SW 1271 (cell line): ENCODE results near the gene SLC9A8.
"Not testable (repeated sequence)": the region's sequence is repeated elsewhere in the genome, so short reads cannot be mapped to it uniquely, and the experiment has no call there.

ENCODE experiments used
- DNase-seq, 2 experiments: peaks; one replicate each; lab custom pipeline; 2025; lab: John Stamatoyannopoulos, UW

SLC9A8 gene, protein sequence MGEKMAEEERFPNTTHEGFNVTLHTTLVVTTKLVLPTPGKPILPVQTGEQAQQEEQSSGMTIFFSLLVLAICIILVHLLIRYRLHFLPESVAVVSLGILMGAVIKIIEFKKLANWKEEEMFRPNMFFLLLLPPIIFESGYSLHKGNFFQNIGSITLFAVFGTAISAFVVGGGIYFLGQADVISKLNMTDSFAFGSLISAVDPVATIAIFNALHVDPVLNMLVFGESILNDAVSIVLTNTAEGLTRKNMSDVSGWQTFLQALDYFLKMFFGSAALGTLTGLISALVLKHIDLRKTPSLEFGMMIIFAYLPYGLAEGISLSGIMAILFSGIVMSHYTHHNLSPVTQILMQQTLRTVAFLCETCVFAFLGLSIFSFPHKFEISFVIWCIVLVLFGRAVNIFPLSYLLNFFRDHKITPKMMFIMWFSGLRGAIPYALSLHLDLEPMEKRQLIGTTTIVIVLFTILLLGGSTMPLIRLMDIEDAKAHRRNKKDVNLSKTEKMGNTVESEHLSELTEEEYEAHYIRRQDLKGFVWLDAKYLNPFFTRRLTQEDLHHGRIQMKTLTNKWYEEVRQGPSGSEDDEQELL

DNA sequence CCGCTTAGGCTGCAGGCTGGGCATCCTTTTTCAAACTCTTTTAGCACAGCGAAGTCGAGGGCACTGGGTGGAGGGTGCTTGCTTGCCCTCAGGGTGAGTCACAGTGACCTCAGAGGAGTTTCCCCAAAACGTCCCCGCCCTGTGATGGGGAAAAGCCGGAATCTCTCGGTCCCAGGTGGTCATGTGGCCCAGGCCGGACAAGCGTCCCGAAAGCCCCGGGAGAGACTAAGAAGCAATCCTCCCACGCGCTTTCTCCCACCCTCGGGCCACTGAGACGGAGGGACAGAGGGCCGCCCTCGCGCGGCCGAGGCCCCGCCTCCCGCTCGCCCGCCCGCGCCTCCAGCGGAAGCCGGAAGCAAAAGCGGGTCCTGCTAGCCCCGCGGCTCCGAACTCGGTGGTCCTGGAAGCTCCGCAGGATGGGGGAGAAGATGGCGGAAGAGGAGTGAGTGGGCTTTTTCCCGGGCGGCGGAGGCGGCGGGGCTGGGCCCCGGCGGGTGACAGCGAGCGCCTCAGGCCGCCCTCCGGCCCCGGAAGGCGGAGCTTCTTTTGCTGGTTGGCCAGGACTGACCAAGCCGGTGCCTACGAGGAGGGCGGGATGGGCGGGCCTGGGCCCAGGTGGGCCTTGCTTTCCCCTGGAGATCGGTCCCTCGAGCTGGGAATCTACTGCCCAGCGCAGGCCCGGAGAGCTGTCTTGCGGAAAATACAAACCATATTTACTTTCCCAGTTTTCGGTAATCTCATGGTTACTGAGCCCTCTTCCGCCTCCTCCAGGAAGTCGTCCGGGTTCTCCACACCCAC, at the start of gene SLC9A8:
TSS of gene SLC9A8 (plus strand) at position 322 of the 798 bp plus-strand sequence. CDS start at position 417, 95 bp downstream.
- peak; percentile 81 to 88 for DNase-seq

GRCh38 chr20:49762940-49763766, 49.5 kb upstream of the SLC9A8 start:
- DNase-seq: no peak

GRCh38 chr20:49765413-49765736, 47.3 kb upstream of the SLC9A8 start:
- no peak for DNase-seq

DNA sequence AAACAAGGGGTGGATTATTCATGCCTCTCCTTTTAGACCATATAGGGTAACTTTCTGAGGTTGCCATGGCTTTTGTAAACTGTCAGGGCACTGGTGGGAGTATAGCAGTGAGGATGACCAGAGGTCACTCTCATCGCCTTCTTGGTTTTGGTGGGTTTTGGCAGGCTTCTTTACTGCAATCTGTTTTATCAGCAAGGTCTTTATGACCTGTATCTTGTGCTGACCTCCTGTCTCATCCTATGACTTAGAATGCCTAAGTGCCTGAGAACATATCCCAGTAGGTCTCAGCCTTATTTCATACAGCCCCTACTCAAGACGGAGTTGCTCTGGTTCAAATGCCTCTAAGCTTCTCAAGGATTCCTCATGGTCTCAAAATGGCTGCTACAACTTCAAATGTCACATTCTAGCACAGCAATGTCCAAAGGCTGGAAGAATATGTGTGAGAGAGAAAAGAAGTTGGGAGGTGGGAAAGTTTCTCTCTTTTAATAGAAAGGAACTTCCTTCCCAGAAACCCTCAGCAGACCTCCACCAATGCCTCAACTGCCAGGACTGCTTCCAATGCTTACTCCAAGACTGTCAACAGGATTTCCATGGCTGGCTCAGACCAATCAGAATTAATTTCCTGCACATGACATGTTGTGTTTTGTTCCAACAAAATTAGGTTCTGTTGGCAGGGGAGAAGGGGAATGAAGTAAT, 46.6 kb upstream of the SLC9A8 start:
- no peak for DNase-seq

DNA sequence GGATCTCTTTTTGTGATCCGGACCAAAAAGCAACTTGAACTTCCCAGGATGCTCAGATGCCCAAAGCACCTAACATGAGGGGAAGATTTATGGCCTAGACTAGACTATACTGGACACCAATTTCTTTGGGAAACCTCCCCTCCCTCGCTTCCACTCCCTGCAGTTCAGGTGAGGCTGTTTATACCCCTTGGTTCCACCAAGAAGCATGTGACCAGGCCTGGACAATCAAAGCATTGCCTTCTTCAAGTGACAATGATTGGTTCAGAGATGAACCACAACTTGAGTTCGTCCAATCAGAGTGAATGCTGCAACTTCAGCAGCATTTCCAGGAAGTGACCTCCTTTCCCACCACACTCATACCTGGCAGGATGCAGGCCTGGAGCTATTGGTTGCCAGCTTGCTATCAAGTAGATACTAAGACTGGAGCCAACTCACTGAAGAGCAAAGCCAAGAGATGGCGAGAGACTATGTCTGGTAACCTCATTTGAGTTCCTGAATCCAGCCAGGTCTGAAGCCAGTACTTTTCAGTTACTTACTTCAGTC, 45.6 kb upstream of the SLC9A8 start:
- no peak for DNase-seq

DNA sequence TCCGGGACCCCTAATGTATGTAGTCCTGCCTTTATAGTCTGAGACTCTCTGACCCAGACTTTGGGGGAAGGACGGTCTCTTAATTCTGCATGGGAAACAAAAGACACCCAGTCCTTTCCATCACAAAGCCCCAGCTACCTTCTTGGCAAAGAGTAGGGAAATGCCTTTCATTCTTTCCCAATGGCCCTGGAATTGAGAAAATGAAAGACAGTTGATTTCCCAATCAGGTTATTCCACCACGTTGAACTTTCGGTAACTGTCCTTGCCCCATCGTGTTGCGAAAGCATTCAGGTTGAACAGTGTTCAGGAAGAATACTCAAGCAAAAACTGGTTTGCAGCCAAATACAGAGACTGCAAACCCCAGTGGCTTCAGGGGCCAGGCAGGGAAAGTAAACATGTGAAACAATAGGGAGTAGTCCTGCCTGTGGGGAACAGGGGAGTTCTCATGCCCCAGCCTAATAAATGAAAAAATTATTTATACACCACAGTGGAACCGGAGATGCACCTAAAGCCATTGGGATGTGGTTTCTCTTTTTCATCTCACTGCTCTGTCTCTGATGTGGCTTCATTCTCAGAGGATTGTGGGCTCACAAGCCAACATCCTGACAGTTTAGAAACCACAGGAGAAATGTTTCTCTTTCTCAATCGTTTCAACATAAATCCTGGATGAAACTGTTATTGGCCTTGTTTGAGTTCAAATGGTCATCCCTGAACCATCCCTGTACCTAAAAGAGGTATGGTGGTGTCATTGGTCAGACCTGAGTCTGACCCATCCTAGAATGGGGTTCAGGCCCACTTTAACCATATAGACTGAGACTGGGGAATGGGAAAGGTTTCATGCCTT, 44.2 kb upstream of the SLC9A8 start:
- peak in 1 of 2 experiments; percentile 74 for DNase-seq

- DNase-seq: no peak
Measured at GRCh38 chr20:49769048-49769581, 43.5 kb upstream of the SLC9A8 start.

DNA sequence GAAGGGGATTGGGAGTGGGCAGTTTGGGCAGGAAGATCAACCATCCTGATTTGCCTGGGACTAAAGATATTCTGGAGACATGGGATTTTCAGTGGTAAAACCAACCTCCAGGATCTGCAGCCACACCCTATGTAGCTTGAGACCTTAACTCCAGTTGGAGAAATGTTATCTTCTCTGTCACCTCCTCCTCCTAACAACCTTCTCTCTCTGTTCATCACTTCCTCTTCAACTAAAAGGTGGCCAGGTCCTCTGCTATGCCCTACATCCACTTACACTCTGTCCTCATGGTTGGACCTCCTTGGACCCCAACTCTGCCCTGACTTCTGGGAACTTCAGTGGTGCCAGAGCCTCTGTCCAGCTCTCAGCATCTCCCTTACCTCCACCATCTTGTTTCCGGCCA, 42.0 kb upstream of the SLC9A8 start:
- DNase-seq: no peak

- DNase-seq: not testable (repeated sequence)
Measured at GRCh38 chr20:49774213-49774612, 38.4 kb upstream of the SLC9A8 start.

DNA sequence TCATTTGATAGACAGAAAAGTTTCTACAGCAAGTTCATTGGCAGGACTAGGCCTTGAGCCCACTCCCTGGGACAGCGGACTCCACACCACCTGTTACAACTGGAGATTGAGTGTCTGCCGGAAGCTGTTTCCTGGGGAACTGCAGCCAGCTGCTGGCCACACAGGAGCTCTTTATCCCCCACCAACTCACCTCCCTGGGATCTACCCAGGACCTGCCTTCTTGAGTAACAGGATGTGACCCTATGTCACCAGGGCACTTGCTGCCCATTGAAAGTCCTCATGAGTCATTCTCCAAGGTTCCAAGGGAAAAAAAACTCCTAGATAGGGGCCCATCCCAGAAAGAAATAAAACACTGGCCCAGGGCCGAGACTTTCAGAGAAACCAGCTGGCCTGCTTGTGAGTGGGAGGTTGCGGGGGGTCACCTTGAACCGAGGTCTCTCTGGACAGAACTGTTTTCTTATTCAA, 37.4 kb upstream of the SLC9A8 start:
- DNase-seq: peak; percentile 92 to 94

DNA sequence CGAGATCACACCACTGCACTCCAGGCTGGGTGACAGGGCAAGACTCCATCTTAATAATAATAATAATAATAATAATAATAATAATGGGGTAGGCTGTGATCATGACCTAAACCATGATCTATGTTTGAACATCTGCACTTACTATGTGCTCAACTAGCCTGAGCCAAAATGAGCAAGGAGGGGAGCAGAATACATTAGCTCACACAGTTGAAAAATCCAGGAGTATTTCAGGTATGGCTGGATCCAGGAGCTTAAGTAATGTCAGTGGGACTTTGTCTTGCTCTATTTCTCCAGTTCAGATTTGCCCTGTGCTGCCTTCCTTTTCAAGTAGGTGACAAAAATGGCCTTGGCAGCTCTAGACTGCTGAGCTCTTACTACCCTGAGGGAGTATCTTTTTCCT, 32.7 kb upstream of the SLC9A8 start:
- no peak for DNase-seq

DNA sequence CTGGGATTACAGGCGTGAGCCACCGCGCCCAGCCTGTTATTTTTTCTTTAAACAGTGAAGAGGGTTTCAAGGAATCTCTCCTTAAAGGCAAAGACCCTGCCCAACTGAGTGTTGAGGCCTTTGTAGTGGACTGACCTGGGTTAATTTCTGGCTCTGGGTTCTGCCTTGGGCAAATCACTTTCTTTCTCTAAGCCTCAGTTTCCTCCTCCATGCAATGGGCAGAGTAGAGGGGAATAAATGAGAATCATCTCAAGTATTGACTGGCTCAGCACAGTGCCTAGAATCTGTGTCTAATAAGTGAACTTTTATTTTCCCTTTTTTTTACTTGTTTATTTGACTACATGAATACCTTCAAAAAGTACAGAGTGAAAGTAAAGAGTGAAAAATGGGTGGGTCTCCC, 31.0 kb upstream of the SLC9A8 start:
- DNase-seq: no peak

GRCh38 chr20:49782439-49782838, 30.2 kb upstream of the SLC9A8 start:
- not testable (repeated sequence) for DNase-seq

GRCh38 chr20:49783021-49783995, 29.3 kb upstream of the SLC9A8 start:
- DNase-seq: not testable (repeated sequence)

- no peak for DNase-seq
Measured at GRCh38 chr20:49784291-49784690, 28.3 kb upstream of the SLC9A8 start.

DNA sequence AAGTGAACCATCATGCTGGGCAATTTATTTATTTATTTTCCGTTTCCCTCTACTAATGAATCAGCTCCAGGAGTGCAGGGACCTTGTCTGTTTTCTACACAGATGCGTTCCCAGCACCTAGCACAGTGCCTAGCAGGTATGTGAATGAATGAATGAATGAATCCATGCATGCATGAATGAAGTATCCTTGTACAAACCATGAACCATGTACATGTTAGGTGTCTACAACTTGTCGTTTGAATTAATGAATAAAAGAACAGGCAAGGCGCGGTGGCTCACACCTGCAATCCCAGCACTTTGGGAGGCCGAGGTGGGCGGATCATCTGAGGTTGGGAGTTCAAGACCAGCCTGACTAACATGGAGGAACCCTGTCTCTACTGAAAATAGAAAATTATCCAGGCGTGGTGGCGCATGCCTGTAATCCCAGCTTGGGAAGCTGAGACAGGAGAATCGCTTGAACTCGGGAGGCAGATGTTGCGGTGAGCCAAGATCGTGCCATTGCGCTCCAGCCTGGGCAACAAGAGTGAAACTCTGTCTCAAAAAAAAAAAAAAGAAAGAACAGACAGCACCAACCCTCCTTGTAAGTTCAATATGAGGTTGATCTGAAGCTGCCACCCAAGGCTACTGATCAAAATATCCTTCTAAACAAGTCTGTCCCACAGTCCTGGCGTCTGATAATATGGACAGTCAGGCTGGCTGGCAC, 27.3 kb upstream of the SLC9A8 start:
- DNase-seq: no peak

- no peak for DNase-seq
Measured at GRCh38 chr20:49785852-49786175, 26.8 kb upstream of the SLC9A8 start.

DNA sequence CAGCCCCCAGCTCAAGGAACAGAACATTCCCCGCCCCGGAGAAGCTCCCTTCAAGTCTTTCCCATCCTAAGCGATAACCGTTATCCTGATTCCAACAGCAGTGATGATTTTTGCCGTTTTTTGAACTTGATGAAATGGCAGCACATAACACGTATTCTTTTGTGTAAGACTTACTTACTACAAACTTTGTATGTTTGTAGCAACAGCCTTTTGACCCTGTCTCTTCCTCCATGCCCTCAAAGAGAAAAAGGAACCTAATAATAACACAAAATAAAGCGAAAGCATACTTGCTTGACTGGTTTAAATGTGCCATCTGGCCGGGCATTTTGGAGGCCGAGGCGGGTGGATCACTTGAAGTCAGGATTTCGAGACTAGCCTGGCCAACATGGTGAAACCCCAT, 26.4 kb upstream of the SLC9A8 start:
- DNase-seq: no peak
